ENCODE data around the gene MYH11.

MYH11 gene

DNA sequence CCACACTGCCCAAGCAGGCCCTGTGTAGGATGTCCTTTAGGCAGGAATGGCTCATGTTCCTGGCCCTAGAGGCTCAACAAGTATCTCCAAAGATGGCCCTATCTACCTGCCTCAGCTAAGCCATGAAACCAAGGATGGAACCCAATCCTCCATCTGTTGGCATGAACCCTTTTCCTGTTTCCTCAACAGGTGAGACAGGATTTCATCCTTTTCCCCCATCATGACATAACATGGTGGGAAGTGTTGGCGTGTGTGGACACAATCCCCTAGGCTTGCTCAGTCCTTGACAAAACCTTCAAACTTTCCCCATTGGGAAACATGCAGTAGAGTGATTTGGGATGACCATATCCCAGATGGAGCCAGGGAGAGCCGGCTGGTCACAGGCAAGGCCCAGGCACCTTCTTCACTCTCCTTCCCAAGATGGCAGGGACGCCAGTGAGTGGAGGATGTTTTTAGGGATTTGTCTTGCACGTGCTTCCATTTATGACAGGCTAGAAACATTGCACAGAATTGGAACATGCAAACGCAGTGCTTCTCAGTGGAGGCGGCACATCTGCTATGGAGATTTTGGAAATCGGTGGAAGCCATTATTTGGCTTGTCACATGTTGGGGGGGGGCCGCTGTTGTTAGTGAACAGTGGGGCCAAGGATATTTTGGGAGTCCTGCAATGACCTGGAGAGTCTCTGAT, 77.0 kb downstream of the MYH11 start:
- DNase-seq, result no peak

DNA sequence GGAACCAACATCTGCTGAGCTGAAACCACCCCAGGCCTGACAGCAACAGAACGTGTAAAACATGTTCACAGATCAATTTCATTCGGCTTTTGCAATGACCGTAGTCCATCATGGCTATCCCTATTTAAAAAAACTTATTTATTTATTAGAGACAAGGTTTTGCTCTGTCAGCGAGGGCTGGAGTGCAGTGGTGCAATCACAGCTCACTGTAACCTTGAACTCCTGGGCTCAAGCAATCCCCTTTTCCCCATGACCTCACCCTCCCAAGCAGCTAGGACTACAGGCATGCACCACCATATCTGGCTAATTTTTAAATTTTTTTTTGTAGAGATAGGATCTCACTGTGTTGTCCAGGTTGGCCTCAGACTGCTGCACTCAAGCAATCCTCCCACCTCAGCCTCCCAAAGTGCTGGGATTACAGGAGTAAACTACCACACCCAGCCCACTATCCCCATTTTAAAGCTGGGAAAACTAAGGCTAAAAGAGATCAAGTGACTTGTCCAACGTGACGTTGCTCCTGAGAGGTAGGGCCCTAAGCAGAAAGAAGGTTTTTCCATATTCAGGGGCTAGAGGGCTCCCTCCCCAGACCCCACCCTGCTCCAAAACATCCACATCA, 77.7 kb downstream of the MYH11 start:
- no peak for DNase-seq

DNA sequence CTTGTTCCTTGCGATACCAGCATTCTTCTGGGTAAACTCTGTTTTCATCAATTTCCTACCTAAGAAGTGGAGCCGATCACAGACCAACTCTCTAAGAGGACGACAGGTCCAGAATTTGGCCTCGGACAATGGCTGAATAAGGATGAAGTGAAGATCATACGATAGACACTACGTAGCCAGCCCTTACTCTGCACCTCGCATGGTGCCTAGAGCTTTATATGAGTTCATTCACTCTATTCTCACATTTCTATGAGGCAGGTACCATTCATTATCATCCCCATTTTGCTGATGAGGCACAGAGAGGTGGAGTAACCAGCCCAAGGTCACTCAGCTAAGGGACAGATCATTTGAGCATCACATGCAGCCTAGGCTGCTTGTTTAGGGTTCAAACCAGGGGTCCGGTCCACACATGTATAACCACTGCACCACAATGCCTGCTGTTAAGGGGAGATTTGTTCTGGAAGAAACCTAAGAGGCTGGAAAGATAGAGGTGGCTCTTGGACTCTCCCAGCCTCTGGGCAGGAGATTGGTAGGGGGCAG, 78.6 kb downstream of the MYH11 start:
- DNase-seq, result no peak

DNA sequence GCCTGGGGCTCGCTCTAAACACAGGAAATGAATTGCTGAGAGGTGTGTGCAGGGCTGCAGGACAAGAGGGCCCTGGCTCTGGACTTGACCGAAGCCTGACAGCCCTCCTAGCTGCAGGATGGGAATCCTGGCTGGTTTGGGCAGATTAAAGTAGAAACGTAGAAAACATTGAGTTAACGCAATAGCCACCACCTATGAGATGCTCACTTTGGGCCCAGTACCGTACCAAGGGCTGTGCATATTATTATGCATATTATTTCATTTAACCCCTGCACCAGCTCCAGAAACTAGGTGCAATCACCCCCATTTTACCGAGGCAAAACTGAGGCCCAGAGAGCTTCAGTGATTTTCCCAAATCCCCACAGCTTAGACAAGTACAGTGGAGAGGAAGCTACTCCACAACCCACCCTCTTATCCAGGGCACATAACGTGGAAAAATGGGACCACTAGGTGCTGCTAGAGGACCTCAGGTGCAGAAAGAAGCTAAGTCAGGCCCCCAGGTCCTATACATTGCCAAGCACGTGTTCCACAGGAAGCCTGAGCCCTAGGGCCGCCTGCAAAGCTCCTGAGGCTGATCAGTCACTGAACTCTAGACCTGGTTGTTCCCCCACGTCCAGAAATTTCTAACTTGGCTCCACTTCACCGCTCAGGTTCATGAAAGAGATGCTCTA, 79.2 kb downstream of the MYH11 start:
- no peak for DNase-seq

DNA sequence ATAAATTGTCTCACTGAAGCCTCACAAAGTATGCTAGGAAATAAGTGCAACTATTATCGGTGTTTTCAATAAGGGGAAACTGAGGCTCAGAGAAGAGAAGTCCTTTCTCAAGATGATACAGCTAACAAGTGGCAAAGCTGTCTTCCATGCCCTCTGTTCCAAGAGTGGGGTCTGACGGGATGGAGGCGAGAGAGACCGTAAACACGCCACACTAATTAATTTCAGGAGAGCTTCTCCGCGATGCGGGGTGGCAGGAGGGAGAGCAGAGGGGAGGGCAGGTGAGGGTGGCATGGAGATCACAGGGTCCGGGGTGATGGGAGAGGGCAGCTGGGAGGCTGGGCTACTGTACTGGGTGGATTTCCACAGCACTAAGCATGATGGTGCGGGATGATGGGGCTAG, 80.3 kb downstream of the MYH11 start:
- DNase-seq, result no peak

DNA sequence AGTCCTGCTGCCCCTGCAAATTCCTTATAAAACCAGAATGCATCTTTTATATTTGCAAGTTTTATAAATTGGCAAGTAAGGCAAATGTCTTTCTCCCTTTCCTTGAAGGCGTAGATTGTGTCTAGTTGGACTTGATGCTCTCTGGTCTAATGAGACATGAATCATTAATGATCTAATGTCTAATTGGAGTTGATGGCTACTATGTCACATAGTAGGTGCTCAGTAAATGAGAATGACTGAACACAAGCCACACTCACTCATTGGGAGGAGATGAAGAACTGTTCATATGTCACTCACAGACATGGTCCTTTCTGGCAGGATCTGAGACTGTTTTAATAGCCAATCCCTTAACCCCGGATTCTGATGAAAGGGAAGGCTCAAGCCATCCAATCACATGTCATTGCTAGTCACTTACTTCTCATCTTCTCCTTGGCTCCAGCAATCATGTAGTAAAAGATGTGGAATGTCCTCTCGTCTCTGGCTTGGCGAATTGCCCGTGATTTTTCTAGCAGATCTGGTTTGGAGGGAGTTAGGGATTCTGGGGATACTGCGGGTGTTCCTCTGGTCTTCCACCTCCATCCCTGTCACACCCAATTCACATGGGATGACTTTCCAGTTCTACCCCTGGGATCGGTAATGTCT, 81.0 kb downstream of the MYH11 start:
- DNase-seq, result no peak

DNA sequence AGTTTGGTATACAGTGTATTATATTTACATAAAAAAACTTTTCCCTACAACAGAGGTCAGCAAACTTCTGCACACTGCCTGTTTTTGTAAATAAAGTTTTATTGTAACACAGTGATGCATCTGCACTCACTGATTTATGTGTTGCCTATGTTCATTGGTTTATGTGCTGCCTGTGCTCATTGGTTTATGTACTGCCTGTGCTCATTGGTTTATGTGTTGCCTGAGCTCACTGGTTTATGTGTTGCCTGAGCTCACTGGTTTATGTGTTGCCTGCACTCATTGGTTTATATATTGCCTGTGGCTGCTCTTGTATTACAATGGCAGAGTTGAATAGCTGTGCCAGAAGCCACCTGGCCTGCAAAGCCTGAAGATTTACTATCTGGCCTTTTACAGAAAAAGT, 81.6 kb downstream of the MYH11 start:
- DNase-seq, result no peak

DNA sequence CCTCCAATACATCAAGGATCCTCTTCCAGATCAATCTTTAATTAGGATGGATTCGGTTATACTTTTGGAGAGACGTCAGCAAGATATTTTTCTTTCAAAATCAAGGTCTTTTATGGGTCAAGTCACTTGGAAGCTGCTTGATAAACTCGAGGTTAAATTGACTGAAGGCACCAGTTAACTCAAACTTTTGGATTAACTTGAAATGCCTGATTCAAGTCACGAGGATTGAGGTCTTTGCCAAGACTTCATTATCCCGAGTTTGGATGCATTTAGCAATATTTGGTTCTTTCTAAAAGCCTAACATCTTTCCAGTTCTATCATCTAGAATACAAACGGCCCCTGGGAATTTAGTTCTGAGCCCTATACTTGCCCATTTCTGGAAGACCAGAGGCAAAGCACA, 82.9 kb downstream of the MYH11 start:
- DNase-seq, result no peak

DNA sequence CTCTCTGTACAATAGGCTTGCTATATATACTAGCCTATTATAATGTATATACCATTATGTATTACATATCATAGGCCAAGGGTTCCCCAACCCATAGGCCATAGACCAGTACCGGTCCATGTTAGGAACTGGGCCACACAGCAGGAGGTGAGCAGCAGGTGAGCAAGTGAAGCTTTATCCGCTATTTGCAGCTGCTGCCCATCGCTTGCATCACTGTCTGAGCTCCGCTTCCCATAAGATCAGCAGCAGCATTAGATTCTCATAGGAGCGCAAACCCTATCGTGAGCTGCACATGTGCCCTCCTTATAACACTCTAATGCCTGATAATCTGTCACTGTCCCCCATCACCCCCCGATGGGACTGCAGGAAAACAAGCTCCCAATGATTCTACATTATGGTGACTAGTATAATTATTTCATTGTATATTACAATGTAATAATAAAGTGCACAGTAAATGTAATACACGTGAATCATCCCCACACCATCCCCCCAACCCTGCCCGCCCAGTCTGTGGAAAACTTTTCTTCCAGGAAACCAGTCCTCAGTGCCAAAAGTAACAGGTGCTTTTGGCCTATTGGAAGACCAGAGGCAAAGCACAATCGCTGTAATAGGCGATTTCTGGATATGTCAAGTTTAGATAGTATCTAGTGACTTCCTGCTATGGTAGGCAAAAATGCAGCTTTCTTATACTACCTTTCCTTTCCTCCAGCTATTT, 84.1 kb downstream of the MYH11 start:
- DNase-seq, result no peak

DNA sequence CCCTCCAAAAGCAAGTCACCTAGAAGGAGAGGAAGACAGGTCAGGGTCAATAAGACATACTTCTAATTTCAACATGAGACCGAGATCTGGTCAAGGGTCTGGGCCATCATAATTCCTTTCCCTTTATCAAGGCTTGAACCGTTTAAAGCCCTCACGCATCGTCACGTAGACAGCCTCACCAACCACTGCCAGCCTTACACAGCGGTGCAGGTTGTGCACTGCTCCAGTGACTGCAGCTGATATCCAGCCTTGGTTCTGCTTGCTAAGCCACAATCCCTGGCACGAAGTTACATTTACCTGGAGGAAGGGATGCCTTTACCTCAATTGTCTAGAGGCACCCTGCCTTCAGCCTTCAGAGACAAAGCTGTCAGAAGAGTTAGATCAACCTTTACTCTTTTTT, 85.1 kb downstream of the MYH11 start:
- DNase-seq, result no peak

DNA sequence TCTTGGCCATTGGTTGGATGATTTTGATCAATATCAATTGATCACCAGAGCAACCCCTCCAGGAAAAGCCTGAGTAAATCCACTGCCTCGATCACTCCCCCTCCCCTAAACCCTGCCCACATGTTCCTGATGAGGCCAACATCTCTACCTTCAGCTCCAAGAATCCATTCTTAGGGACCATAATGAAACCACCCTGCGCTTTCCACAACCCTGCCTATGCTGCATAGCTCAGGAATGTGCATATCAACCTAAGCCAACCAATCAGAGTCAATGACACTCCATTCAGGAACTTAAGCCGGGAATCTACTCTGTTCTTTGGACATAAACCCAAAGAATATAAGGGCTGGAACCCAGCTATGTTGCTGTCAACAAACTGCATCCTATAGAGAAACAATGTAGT, 86.3 kb downstream of the MYH11 start:
- DNase-seq, result no peak

DNA sequence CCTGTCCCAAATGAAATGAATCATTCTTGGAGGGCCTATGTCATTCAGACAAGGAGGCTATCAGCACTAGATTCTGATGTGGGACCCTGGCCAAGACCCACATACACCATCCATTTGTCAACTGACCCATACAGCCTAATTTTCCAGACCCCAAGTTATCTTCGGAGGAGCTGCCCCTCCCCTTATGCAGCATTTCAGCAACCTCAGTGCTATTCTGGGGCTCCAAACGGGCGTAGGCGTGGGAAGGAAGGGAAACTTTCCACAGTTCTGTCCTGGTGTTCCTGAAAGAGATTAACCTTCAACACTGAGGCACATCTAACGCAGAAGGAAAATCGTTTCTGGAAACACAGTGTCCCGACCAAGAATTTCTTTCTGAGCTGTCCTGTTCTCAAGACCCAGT, 86.7 kb downstream of the MYH11 start:
- no peak for DNase-seq

DNA sequence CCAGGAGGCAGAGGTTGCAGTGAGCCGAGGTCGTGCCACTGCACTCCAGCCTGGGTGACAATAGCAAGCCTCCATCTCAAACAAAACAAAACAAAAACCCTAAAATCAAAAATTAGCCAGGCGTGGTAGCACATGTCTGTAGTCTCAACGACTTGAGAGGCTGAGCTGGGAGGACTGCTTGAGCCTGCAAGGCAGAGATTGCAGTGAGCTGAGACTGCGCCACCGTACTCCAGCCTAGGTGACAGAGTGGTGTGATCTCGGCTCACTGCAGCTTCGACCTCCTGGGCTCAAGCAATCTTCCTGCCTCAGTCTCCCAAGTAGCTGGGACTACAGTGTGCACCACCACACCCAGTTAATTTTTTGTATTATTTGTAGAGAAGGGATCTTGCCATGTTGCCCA, 87.6 kb downstream of the MYH11 start:
- DNase-seq, result no peak

DNA sequence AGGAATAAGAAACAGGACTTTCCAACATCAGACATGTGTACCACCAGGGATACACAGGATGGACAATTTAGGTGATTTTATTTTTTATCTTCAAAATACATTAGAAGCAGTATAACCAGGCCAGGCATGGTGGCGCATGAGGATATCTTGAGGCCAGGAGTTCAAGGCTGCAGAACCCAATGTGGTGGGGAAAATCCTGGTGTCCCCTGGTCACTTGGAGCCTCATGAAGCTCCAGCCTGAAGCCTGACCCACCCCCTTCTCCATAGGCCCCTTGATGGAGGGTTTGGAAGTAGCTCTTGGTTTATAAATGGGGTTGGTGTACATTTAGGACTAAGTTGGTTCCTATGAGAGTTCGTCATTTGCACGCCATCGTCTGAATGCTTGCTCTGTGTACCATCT, 88.6 kb downstream of the MYH11 start:
- DNase-seq, result no peak

DNA sequence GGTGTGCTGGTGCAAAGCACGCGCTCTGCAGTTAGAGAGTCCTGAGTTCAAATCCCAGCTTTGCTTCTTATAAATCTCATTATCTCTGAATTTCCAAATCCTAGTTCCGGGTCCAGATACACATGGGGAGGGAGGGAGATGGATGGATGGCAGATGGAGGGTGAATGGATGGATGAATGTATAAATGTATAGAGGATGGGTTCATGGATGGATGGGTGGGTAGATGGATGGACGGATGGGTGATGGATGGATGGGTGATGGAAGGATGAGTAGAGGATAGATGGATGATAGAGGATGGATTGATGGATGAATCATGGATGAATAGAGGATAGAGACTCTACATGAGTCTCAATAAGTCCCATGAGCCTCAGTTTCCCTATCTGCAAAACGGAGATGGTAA, 89.9 kb downstream of the MYH11 start:
- DNase-seq, result no peak

DNA sequence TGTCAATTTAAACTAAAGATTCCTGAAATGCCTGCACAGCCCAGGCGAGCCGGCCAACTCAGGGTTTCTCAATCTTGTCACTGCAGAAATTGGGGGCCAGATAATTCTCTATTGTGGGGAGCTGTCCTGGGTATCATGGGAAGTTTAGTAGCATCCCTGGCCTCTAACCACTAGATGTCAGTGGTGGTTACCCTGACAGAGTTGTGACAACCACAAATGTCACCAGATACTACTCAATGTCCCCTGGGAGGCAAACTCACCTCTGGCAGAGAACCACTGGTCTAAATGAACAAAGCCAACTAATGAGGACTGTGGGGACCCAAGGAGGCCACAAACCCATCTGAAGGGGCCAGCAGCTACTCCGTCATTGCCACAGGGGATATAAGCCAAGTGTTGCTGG, 90.9 kb downstream of the MYH11 start:
- DNase-seq, result peak in 14 of 56 donors; percentile 0 to 49 (median 5)

DNA sequence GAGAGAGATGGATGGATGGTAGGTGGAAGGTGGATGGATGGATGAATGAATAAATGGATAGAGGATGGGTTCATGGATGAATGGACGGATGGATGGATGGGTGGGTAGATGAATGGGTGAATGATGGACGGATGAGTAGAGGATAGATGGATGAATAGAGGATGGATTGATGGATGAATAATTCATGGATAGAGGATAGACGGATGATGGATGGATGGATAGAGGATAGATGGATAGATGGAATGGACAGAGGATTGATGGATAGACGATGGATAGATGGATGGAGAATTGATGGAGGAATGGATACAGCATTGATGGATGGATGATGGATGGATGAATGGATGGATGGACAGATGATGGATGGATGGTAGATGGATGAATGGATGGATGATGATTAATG, 91.7 kb downstream of the MYH11 start:
- DNase-seq, result no peak

DNA sequence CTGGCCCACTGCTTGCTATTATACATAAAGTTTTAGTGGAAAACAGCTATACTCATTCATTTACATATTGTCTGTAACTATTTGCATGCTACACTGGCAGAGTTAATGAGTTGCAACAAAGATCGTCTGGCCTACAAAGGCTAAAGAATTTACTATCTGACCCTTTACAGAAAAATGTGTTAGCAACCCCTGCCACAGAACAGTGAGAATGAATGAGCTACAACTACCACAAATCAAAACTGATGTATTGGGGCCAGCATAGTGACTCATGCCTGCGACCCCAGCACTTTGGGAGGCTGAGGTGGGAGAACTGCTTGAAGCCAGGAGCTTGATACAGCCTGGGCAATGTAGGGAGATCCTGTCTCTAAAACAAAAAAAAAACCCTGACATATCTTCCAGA, 92.7 kb downstream of the MYH11 start:
- DNase-seq, result no peak

DNA sequence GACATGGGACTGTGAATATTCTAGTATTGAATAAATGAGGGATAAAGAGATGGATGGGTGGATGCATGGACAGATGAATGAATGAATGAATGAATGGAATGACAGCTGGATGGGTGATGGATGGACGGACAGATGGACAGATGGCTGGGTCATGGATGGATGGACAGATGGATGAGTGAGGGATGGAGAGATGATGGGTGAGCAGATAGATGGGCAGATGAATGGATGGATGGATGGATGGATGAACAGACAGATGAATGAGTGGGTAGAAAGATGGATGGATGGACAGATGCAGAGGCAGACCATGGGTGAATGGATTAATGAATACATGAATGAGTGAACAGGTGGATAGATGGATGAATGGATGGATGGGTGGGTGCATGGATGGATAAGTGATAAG, 96.7 kb downstream of the MYH11 start:
- DNase-seq, result no peak

DNA sequence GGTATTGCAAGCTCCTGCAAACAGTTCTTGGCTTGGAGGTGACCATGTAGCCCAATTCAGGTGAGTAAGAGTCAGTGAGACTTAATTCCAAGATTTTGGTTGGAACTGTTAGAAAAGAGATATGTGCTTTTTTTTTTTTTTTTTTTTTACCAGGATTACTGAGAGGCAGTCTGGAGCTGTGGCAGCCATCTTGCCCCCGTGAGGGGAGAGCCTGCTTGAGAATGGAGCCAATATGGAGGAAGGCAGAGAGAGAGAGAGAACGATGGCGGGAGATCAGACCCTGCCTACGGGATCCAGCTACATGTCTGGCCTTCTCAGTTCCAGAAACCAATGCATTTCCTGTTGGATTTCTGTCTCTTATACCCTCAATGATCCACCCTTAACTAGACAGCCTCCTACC, 97.8 kb downstream of the MYH11 start:
- no peak for DNase-seq

DNA sequence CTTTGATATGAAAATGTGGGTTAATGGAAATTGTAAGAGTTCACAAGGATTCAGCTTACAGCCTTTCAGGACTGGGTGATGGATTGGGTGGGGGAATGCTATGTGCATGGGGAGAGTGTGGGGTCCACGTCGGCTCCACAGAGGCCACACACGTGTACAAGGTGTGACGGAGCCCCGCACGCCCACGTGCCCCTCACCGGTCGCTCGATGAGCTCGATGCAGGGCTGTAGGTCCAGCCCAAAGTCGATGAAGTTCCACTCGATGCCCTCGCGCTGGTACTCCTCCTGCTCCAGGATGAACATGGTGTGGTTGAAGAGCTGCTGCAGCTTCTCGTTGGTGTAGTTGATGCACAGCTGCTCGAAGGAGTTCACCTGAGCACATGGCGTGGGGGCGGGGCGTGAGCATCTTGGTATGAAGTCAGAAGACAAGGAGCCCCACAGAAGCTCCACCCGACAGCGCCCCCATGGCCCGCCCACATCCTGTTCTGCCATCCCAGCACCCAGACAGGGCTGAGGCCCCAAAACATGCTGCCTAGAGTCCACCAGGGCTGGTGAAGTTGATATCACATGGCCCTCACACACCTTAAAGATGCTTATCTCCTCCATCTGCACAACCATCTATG, 99.1 kb downstream of the MYH11 start:
- no peak for DNase-seq

Data from amygdala (tissue), 56 donors.